Transverse colon (tissue), 4 donors: Measurements from ENCODE around the gene ENTHD1. TPM values are rescaled to one million over a fixed set of nuclear protein-coding genes. Genes with fewer than 3 reads are reported as not detected.

ENCODE experiments used
- DNase-seq: peaks from one replicate; pipeline ENCODE4 v3.0.0-alpha.2; 2019
- H3K27ac ChIP-seq, 4 donors: fragments of 200-600 bp; sonication (generic); 2 replicates each; pipeline ENCODE4 v1.5.1; 2016 to 2018; ENCODE audit warnings: inconsistent platforms in 4 of 4
- H3K27me3 ChIP-seq: fragments of 200-600 bp; sonication (generic); 2 replicates; pipeline ENCODE4 v1.5.1; 2017; ENCODE audit warnings: inconsistent platforms
- H3K36me3 ChIP-seq, 4 donors: fragments of 200-600 bp; sonication (generic); 2 replicates each; pipeline ENCODE4 v1.5.1; 2017 to 2019; ENCODE audit warnings: inconsistent platforms in 4 of 4
- H3K4me1 ChIP-seq, 4 donors: fragments of 200-600 bp; sonication (generic); 2 replicates each; pipeline ENCODE4 v1.5.1; 2017 to 2020; ENCODE audit warnings: inconsistent platforms in 4 of 4
- H3K4me3 ChIP-seq, 4 donors: fragments of 200-600 bp; sonication (generic); 1 replicate in 1 of 4; 2 replicates in 3 of 4; pipeline versions ENCODE4 v1.5.1 to v1.6.1; 2017 to 2019; ENCODE audit warnings: inconsistent platforms in 4 of 4
- H3K9me3 ChIP-seq, 2 donors: fragments of 200-600 bp; sonication (generic); 2 replicates each; pipeline ENCODE4 v1.5.1; 2017 to 2019; ENCODE audit warnings: inconsistent platforms in 2 of 2
- EP300 ChIP-seq: sonication (generic); formaldehyde crosslinking; IDR thresholded peaks from one replicate; pipeline ENCODE4 v1.6.1; 2017; ENCODE audit warnings: antibody characterized with exemption, low read depth
- POLR2A ChIP-seq: fragments of 450-650 bp; IDR thresholded peaks from one replicate; pipeline ENCODE4 v1.6.1; 2016; ENCODE audit warnings: antibody characterized with exemption, mild to moderate bottlenecking, moderate library complexity
- POLR2AphosphoS5 ChIP-seq, 3 donors: sonication (generic); formaldehyde crosslinking; IDR thresholded peaks; one replicate each; pipeline ENCODE4 v1.6.1; 2016; ENCODE audit warnings: antibody characterized with exemption in 3 of 3
- WGBS, 2 donors: methylation state at CpG; one replicate each; pipeline ENCODE4 v1.1.5; 2018; ENCODE audit warnings: low coverage in 1 of 2; 5-methylcytosine and 5-hydroxymethylcytosine counted together
- in situ Hi-C, 4 donors: fragments of 200-750 bp; cut with MboI; loops; one replicate each; pipeline versions ENCODE4 v1.15.0 to v1.15.1; 2017; ENCODE audit warnings: low sequenced_read_pairs in 3 of 4, low pct_ligation_motif_present in 1 of 4, low pct_unique_long_range_greater_than_20kb in 1 of 4
- intact Hi-C: fragments of 100-400 bp; cut with DNase I; formaldehyde crosslinking; loops from one replicate; pipeline ENCODE4 v1.15.1; 2023; ENCODE audit warnings: low total_unique reads
- total RNA-seq, 4 donors: library from RNA; depleted of rRNA; stranded (reverse); fragments of >200 nt; gene quantifications; one replicate each; pipeline ENCODE4 v1.1.0, GENCODE V29; 2016
- TF ChIP-seq, protein P1 (sequence below), 5 experiments: fragments of 200-600 bp in 3 of 5; fragments of 450-650 bp in 2 of 5; sonication (generic) in 3 of 5; IDR thresholded peaks; 1 replicate in 2 of 5; 2 replicates in 3 of 5; pipeline ENCODE4 v1.5.1; 2016 to 2017; ENCODE audit warnings: antibody characterized with exemption in 5 of 5, inconsistent platforms in 3 of 5, mild to moderate bottlenecking in 2 of 5, moderate library complexity in 1 of 5

ENTHD1 gene
- total RNA-seq, 4 donors from 2014 or later = not detected

- Histone ChIP-seq H3K27me3 (no peaks in the 10 kb centered on the region), H3K4me3 (no peak overlapping the region), H3K27ac (peak overlapping the region in 2 of 4 donors; percentile 6 to 26), H3K9me3 (no peaks in the 10 kb centered on the region), H3K36me3 (no peaks in the 10 kb centered on the region), H3K4me1 (peaks cover 0 to 3% (median 1%) of the 10 kb centered on the region in 4 donors)
- DNase-seq = no peak
- WGBS, 2 donors = 67 to 88% methylated on average over 4 to 5 of the region's 5 CpGs
- in situ Hi-C loops = no loop called here
- intact Hi-C loops = no loop called here
- TF ChIP-seq POLR2A (no peak), POLR2AphosphoS5 (IDR thresholded peaks at IDR 0.05) (no peak), EP300 (no peak)
Observed at GRCh38 chr22:39917197-39917643, 23.7 kb upstream of the ENTHD1 start.

GRCh38 chr22:39916496-39916895, 22.9 kb upstream of the ENTHD1 start:
- TF ChIP-seq POLR2A = no peak
- in situ Hi-C loops (no loop called here), intact Hi-C loops (no loop called here)
- H3K9me3 ChIP-seq = no peaks in the 10 kb centered on the region
- no peaks in the 10 kb centered on the region for H3K36me3 ChIP-seq
- WGBS, 2 donors = 83 to 84% methylated on average over 3 of the region's 3 CpGs
- H3K4me3 ChIP-seq = no peak overlapping the region
- peaks cover 0 to 3% (median 1%) of the 10 kb centered on the region in 4 donors for H3K4me1 ChIP-seq
- H3K27me3 ChIP-seq = no peaks in the 10 kb centered on the region
- no peak for DNase-seq
- H3K27ac ChIP-seq = no peak overlapping the region

GRCh38 chr22:39915295-39915726, 21.8 kb upstream of the ENTHD1 start:
- Histone ChIP-seq H3K36me3 (no peaks in the 10 kb centered on the region), H3K27me3 (no peaks in the 10 kb centered on the region), H3K4me1 (peaks cover 0 to 3% (median 1%) of the 10 kb centered on the region in 4 donors), H3K4me3 (no peak overlapping the region), H3K27ac (no peak overlapping the region), H3K9me3 (no peaks in the 10 kb centered on the region)
- TF ChIP-seq, protein P1, sequence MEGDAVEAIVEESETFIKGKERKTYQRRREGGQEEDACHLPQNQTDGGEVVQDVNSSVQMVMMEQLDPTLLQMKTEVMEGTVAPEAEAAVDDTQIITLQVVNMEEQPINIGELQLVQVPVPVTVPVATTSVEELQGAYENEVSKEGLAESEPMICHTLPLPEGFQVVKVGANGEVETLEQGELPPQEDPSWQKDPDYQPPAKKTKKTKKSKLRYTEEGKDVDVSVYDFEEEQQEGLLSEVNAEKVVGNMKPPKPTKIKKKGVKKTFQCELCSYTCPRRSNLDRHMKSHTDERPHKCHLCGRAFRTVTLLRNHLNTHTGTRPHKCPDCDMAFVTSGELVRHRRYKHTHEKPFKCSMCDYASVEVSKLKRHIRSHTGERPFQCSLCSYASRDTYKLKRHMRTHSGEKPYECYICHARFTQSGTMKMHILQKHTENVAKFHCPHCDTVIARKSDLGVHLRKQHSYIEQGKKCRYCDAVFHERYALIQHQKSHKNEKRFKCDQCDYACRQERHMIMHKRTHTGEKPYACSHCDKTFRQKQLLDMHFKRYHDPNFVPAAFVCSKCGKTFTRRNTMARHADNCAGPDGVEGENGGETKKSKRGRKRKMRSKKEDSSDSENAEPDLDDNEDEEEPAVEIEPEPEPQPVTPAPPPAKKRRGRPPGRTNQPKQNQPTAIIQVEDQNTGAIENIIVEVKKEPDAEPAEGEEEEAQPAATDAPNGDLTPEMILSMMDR (IDR thresholded peaks at IDR 0.05) = no peak
- TF ChIP-seq EP300 (no peak), POLR2AphosphoS5 (IDR thresholded peaks at IDR 0.05) (no peak), POLR2A (no peak)
- in situ Hi-C loops (no loop called here), intact Hi-C loops (no loop called here)
- WGBS, 2 donors = 51 to 52% methylated on average over 4 of the region's 4 CpGs
- no peak for DNase-seq

GRCh38 chr22:39914584-39914983, 21.0 kb upstream of the ENTHD1 start:
- DNase-seq = no peak
- H3K27me3 ChIP-seq = peaks cover 3% of the 10 kb centered on the region
- 81 to 92% methylated on average over 9 of the region's 9 CpGs for WGBS, 2 donors
- no peaks in the 10 kb centered on the region for H3K9me3 ChIP-seq
- peaks cover 0 to 3% (median 1%) of the 10 kb centered on the region in 4 donors for H3K4me1 ChIP-seq
- in situ Hi-C loops (no loop called here), intact Hi-C loops (no loop called here)
- TF ChIP-seq, protein P1 (IDR thresholded peaks at IDR 0.05) = no peak
- no peak for TF ChIP-seq POLR2AphosphoS5 (IDR thresholded peaks at IDR 0.05)
- no peak for TF ChIP-seq POLR2A
- TF ChIP-seq EP300 = no peak
- no peak overlapping the region for H3K4me3 ChIP-seq
- H3K36me3 ChIP-seq = no peaks in the 10 kb centered on the region
- no peak overlapping the region for H3K27ac ChIP-seq

DNA sequence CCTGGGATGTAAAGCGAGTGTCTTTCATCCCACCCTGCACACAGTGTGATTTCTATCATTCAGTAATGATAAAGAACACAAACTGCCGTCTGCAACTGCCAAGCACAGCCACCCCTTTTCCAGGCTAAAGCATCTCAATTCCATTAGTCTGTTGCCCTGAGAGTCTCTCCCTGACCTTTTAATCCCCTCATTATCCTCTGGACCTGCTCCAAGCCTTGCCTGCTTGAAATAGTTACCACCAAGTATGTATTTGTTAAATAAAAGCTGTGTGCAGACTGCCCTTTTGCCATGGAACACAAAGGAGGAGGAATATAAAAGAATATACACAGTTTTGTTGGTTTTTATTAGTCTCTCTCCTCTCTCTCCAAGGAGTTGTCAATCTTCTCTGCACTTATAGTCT, 20.3 kb upstream of the ENTHD1 start:
- WGBS, 2 donors = 68 to 78% methylated on average over 2 of the region's 2 CpGs
- in situ Hi-C loops = no loop called here

More for the DNA sequence above, 20.3 kb upstream of the ENTHD1 start:
- intact Hi-C loops = no loop called here
- Histone ChIP-seq H3K27me3 (peaks cover 3% of the 10 kb centered on the region), H3K9me3 (no peaks in the 10 kb centered on the region), H3K4me3 (no peak overlapping the region), H3K4me1 (peaks cover 0 to 3% (median 1%) of the 10 kb centered on the region in 4 donors), H3K36me3 (no peaks in the 10 kb centered on the region), H3K27ac (peak overlapping the region in 1 of 4 donors; percentile 11)
- TF ChIP-seq EP300 = no peak
- no peak for TF ChIP-seq POLR2AphosphoS5 (IDR thresholded peaks at IDR 0.05)
- no peak for TF ChIP-seq POLR2A
- TF ChIP-seq, protein P1 (IDR thresholded peaks at IDR 0.05) = no peak
- no peak for DNase-seq
